CD4-positive, alpha-beta T cell treated with Interleukin-15 for 1 hour (primary cell): Measurements from ENCODE around the gene RIPPLY2.
"Not testable (repeated sequence)": the region's sequence is repeated elsewhere in the genome, so short reads cannot be mapped to it uniquely, and the experiment has no call there.

Experiments used
- DNase-seq: peaks from one replicate; pipeline ENCODE4 v3.0.0-alpha.2; 2020

The RIPPLY2 gene

DNA sequence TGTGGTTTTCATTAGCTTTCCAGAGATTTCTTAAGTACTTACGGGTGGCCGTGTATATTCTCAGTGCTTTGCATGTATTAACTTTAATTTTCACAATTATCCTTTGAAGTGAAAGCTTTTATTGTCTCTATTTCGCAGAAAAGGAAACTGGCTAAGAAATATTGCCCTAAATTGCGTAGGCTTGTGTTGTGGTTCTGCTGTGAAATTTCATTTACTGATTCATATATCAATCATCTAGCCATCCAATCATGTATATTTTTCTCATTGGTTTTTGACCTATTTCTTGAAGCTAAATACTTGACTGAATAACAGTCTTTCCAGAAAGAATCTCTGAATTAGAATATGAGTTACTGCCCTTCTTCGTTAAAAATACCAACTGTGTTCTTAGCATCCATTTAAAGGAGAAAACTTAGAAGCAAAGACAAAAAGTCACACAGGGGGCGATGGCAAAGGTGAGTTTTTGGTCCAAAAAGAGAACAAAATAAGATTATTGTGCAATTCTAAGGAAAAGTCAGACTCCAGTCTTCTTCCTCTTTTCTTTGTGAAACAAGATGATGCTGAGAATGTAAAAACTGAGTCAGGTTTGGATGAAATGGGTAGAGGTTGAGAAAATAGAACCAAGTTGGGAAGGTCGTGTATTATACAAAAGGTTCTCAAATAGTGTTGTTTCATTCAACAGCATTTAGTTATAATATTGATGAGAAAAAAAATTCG, 7.8 kb downstream of the RIPPLY2 start:
- no peak for DNase-seq

DNA sequence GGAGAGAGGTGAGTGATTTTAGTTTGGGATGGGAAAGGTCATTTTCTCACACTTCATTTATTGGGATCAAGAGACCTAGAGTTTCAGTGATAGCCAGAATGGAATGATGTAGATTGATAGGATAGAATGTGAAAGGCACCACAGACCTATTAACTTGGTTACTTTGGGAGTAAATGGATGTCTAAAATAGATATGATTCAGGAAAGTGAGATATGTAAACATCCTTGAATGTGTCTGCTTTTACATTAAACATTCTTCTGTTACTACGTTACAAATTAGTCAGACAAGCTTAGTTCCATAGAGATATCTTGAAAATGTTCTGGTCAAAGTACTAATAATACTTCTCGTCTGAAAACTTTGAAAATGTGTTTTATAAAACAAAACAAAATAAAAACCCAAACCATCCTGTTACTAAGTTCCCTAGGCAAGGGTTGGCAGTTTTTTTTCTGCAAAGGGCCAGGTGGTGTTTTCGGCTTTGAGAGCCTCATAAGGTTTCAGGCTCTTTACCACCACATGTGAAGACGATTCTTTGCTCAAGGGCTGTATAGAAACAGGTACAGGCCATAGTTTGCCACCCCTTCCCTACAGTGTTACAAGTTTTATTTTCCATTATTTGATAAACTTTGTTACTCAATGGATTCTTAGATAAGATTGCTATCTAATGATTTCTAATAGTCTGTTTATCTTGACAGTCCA, 9.8 kb downstream of the RIPPLY2 start:
- no peak for DNase-seq

GRCh38 chr6:83867043-83867442, 13.9 kb downstream of the RIPPLY2 start:
- no peak for DNase-seq

DNA sequence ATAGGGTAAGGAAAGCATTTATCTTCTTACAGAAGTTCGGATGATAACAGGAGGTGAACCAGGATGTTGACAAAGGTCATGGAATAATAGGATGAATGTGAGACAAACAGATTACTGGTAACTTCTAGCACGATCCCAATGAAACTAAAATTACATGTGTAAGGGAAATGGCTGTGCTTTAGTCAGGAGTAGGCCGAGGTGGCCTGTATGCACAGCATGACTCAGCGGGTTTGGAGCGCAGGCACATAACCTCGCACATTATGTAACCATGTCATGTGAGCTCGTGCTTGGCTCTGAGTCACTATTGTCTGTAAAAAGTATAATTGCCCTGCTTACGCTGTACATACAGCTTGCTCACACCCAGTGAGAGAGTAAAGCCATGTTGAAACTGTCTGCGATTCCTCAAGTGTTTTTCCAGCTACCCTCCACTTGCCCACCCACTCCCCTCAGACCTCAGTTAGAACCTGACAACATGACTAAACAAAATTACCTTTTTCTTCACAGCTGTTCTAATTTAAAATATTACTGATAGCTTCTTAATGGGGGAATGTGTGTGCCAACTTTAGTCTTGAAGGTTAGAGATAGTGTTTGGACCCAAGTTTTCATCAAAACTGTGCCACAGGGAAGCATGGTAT, 14.5 kb downstream of the RIPPLY2 start:
- peak; percentile 77 for DNase-seq

GRCh38 chr6:83868639-83869038, 15.5 kb downstream of the RIPPLY2 start:
- no peak for DNase-seq

DNA sequence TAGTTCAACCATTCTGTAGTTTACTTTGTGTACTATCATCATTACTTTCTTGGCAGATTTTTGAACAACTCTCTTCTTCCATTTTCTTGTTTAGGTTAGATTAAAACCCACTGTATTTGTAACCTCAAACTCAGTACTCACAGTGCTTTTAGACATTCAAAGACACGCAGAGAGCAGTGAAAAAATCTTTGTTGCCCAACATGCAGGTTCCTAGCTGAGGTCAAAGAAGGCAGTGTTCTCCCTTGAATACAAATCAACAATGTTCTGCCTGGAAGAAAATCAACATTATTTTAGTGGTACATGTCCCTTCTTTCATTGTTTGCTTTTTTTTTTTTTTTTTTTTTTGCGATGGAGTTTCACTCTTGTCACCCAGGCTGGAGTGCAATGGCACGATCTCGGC, 17.5 kb downstream of the RIPPLY2 start:
- DNase-seq: no peak

DNA sequence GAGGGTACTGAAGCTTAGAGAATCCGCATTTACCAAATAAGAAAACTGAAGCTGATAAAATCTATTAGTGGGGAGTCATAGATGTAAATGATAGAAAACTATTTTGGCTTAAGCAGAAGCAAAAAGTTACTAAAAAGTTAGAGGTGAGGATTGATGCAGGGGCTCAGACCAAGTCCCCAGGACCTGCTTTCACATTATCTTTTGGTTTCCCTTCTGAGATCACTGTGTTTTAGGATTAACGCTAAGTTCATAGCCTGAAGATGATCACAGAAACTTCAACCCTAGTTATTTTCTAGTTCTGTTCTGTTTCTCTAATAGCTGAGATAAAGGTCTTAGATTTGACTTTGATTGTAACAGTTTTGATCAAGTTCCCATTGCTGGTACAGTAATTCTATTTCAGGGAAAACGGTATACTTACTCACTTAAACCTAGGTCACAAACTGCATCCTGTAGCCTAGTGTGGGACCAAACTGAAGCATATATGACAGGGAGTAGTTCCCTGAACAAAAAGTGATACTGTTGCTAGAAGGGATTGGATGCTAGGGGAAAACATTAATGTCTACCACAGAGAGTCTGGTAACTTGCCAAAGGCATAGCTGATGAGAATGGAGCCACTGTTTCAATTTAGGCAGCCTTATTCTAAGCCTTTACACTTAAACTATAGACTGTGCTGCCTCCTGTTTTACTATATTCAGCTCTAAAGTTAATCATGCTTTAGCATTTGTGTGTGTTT, 19.4 kb downstream of the RIPPLY2 start:
- DNase-seq: no peak

DNA sequence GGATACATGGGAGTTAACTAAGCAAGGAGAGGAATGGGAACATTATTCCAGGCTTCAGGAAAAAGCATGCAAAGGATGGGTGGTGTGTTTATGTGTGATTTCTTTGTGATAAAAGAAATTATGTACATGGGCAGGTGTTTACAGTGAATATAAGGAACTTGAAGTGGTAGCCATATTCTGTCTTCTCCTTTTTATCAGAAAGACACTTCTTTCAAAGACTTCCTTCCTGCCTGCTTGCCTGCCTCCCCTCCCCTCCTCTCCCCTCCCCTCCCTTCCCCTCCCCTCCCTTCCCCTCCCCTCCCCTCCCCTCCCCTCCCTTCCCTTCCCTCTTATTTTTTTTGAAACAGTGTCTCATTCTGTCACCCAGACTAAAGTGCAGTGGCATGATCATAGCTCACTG, 20.7 kb downstream of the RIPPLY2 start:
- no peak for DNase-seq

DNA sequence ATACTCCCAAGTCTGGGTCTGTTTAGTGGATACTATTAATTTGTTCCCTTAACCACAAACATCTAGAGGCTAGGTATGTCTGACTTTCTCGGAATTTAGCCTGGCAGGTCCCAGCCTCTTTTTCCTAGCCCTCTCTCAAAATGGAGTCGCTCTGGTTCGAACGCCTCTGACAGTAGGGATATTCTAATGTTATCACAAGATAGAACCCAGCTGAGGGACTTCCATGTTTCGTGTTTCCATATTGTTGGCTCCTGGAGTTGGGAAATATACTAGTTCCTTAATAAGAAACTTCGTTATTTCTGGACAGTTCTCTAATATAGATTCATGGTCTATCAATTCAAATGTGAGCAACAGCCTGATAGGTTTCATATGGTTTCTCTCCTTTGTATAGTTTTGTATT, 22.7 kb downstream of the RIPPLY2 start:
- no peak for DNase-seq

DNA sequence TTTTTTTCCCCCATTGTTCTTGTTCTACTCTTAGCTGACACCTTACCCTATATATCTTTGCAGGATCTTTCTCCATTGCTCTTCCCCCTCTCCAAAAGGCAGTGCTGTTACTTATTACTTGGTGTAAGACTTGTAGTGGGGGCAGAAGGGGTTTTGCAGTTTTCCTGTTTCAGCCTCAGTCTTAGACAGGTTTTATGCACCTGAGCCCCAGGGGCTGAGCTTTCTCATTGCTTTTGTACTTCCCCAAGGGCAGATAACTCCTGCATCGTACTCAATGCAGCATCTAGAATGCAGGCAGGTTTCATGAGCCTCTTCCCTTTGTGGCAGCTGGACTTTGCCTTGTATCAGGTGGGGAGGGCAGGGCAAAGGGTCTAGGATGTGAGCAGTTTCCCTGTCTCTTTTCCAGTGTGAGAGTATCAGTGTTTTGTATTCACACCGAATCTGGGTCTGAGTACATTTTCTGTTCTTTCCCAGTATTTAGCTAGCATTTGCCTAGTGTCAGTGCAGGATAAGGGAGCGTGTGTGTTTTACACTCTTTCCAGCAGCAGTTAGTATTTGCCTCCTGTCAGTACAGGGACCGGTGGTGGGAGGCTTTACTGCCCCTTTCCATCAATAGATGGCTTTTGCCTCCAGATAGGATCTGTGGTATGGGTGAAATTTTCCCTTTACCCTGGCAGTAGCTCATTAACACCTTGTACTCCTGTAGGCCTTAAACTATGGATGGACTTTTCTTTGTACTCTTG, 25.9 kb downstream of the RIPPLY2 start:
- no peak for DNase-seq

GRCh38 chr6:83879746-83880145, 26.6 kb downstream of the RIPPLY2 start:
- DNase-seq: no peak

DNA sequence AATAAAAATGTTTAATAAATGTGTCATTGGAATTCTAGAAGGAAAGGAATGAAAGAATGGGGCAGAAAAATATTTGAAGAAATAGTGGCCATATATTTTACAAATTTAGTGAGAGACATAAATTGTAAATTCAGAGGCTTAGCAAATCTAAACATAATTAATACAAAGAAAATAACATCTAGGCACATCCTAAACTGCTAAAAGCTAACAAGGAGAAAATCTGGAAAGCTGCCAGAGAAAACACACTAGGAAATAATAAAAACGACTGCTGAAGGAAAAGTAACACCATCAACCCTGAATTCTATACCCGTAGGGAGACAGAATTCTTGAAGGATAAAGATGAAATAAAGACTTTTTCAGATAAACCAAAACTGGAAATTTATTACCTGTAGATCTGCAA, 30.1 kb downstream of the RIPPLY2 start:
- no peak for DNase-seq

DNA sequence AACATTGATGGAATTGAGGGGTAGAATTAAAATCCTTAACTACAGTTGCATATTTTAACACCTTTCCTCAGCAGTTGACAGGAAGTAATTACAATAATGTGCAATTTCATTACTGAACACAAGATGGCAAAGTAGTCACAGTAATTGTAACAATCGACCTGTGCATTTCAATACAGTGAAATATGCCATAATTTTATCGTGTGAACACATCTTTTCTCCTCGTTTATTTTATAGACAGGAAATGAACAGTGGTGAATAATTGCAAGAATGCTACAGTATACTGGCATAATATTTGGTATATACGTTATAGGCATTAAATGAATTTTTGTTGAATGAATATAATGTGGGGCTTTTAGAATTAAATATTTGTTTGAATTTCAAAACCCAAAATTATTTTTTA, 31.4 kb downstream of the RIPPLY2 start:
- DNase-seq: no peak

DNA sequence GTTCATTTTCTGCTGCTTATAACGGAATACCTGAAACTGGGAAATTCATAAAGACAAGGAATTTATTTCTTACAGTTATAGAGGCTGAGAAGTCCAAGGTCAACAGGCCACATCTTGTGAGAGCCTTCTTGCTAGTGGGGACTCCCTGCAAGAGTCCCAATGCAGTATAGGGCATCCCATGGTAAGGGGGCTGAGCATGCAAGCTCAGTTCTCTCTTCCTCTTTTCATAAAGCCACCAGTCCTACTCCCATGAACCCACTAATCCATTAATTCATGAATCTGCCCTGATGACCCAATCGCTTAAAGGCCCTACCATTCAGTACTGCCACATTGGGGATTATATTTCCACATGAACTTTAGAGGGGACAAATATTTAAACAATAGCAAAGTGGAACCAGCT, 32.8 kb downstream of the RIPPLY2 start:
- no peak for DNase-seq

GRCh38 chr6:83889621-83890020, 36.5 kb downstream of the RIPPLY2 start:
- DNase-seq: no peak

DNA sequence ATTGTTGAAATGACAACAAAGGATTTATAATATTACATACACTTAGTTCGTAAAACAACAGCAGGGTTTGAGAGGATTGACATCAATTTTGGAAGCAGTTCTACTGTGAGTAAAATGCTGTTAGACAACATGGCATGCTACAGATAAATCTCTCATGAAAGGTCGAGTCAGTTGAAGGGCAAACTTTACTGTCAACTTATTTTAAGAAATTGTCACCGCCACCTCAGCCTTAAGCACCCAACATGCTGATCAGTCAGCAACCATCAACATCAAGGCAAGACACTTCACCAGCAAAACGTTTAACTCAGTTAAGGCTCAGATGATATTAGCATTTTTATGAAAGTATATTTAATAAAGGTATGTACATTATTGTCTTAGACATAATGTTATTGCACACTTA, 37.4 kb downstream of the RIPPLY2 start:
- no peak for DNase-seq

DNA sequence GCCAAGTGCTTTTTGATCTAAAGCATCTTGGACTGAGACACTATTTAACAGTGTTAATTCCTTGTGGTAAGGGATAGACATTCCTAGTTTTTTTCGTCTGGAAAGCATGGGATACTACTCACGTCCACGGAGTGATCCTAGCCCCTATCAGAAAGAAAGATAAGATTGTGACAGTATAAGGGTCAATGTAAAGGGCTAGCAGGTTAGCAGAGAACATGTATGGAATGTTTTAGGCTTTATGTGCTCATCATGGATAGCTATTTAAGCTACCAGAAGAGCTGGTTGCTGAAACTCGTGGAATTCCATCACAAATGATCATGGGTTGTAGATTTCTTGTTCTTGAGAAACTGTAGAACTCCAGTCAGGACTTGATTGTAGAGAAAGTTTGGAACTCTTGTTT, 38.4 kb downstream of the RIPPLY2 start:
- DNase-seq: no peak

- DNase-seq: no peak
These were observed 39.9 kb downstream of the RIPPLY2 start for GRCh38 chr6:83893024-83893423.

GRCh38 chr6:83897094-83897493, 43.9 kb downstream of the RIPPLY2 start:
- DNase-seq: not testable (repeated sequence)

DNA sequence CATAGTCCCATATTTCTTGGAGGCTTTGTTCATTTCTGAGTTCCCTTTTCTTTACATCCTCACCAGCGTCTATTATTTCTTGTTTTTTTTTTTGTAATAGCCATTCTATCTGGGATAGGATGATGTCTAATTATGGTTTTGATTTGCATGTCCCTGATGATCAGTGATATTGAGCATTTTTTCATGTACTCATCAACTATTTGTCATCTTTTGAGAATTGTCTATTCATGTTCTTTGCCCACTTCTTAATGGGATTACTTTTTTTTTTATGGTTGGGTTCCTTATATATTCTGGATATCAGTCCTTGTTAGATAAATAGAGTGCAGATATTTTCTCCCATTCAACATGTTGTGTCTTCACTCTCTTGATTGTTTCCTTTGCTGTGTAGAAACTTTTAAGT, 48.5 kb downstream of the RIPPLY2 start:
- no peak for DNase-seq

GRCh38 chr6:83904395-83904794, 51.2 kb downstream of the RIPPLY2 start:
- no peak for DNase-seq

DNA sequence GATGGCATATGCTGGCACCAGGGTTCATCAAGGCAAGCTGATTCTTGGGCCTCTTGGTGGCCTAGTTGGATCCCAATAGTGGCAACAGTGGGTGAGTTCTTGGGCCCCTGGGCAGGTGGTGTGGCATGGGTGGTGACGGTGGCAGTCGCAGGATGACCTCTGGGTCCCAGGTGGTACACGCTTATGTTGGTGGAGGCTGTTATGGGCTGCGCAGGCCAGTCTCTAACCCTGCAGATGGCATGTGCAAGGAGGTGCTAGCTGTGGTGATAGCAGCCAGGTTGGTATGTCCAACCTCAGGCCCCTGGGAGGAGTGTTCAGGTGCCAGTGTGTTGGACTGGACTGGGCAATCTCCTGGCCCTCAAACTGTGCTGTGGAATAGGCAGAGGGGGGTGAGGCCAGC, 52.5 kb downstream of the RIPPLY2 start:
- DNase-seq: no peak
